Right lobe of liver (tissue), 4 donors: ENCODE measurements around the gene DSCAM.

ENCODE experiments used
- CTCF ChIP-seq, 4 donors: fragments of 200-600 bp in 3 of 4; fragments of 450-650 bp in 1 of 4; IDR thresholded peaks; one replicate each; pipeline versions ENCODE4 v1.5.1 to v1.8.0; 2016 to 2022; ENCODE audit warnings: antibody characterized with exemption in 4 of 4, mild to moderate bottlenecking in 2 of 4
- POLR2A ChIP-seq: fragments of 450-650 bp; IDR thresholded peaks from one replicate; pipeline ENCODE4 v1.6.1; 2017; ENCODE audit warnings: antibody characterized with exemption, mild to moderate bottlenecking
- donor health status: DM: no; HTN: no; CAD: no.
- donor health status: DM: no; HTN: no; CAD: no.
- donor health status: DM: no; HTN: yes; CAD: no.

DNA sequence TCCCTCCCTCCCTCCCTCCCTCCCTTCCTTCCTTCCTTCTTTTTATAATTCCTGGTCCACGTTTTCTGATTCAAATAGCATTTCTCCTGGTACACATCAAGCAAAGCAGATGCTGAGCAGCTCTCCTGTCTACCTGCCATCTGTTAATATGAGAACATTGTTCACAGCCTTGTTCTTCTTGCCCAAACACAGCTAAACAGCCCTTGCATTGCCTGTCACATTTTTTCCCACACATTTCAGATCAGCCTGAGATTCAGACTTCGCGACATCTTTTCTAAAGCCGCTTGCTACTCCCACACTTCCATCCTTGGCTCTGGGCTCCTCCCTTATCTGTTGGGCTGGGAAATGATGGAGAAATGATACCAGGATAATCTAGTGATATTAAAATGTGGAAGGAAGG is 779.2 kb downstream of the DSCAM start:
- TF ChIP-seq CTCF (IDR thresholded peaks at IDR 0.05): no peak
- TF ChIP-seq POLR2A: no peak
